ENCODE data around the gene DNMBP.

Gene DNMBP

GRCh38 chr10:99834410-99834809, 175.3 kb downstream of the DNMBP start:
- CTCF ChIA-PET = no interaction called here

GRCh38 chr10:99832439-99832838, 177.3 kb downstream of the DNMBP start:
- ChIA-PET CTCF (no interaction called here), POLR2A (no interaction called here)
- no peak for TF ChIP-seq ARNT (IDR thresholded peaks at IDR 0.05)
- no peak for TF ChIP-seq ZNF384 (IDR thresholded peaks at IDR 0.05)
- DNase-seq (ENCODE audit: extremely low spot score) = no peak

More at GRCh38 chr10:99834410-99834809, 175.3 kb downstream of the DNMBP start:
- DNase-seq (ENCODE audit: extremely low spot score) = no peak
- no peak for TF ChIP-seq L3MBTL2 (conservative IDR thresholded peaks at IDR 0.05)
- POLR2A ChIA-PET = no interaction called here

- TF ChIP-seq NFRKB (IDR thresholded peaks at IDR 0.05) (no peak), FOXK2 (IDR thresholded peaks at IDR 0.05) (no peak), TARDBP (IDR thresholded peaks at IDR 0.05) (no peak), SUZ12 (IDR thresholded peaks at IDR 0.05) (no peak), SP1 (IDR thresholded peaks at IDR 0.05) (no peak), ELF4 (IDR thresholded peaks at IDR 0.05) (no peak), CTBP1 (IDR thresholded peaks at IDR 0.05; ENCODE audit: borderline replicate concordance) (no peak)
- ChIA-PET POLR2A (no interaction called here), CTCF (interaction anchor here (1.0 kb wide), 2 partner anchors 17 to 40 kb away, joined by 4 read pairs; no protein-coding TSS in a partner anchor)
- DNase-seq (ENCODE audit: extremely low spot score) = no peak
Observed at GRCh38 chr10:99828464-99828863, 181.3 kb downstream of the DNMBP start.

- ChIA-PET POLR2A (no interaction called here), CTCF (interaction anchor here (0.9 to 1.0 kb wide), 2 partner anchors 17 to 18 kb away, joined by 3 to 4 read pairs; no protein-coding TSS in a partner anchor)
- DNase-seq (ENCODE audit: extremely low spot score) = no peak
- TF ChIP-seq HDGF (IDR thresholded peaks at IDR 0.05; ENCODE audit: borderline replicate concordance) (no peak), FOXM1 (IDR thresholded peaks at IDR 0.05; ENCODE audit: borderline replicate concordance) (no peak), CTBP1 (IDR thresholded peaks at IDR 0.05; ENCODE audit: borderline replicate concordance) (no peak), BHLHE40 (IDR thresholded peaks at IDR 0.05; ENCODE audit: borderline replicate concordance) (no peak), ARNT (IDR thresholded peaks at IDR 0.05) (no peak), TARDBP (IDR thresholded peaks at IDR 0.05) (no peak), FOXK2 (IDR thresholded peaks at IDR 0.05) (no peak), PKNOX1 (IDR thresholded peaks at IDR 0.05) (no peak), SP1 (IDR thresholded peaks at IDR 0.05) (no peak), ELF4 (IDR thresholded peaks at IDR 0.05) (no peak), L3MBTL2 (conservative IDR thresholded peaks at IDR 0.05) (no peak), LEF1 (IDR thresholded peaks at IDR 0.05; ENCODE audit: borderline replicate concordance) (no peak), NFRKB (IDR thresholded peaks at IDR 0.05) (no peak), SUZ12 (IDR thresholded peaks at IDR 0.05) (no peak), FOXA1 (IDR thresholded peaks at IDR 0.05) (no peak), ZNF384 (IDR thresholded peaks at IDR 0.05) (no peak)
Observed at GRCh38 chr10:99827936-99828335, 181.8 kb downstream of the DNMBP start.

Data from HEK293T (cell line).